ENCODE measurements around the gene CDC42EP3.

Gene CDC42EP3

GRCh38 chr2:37672104-37672869 lies 845 bp upstream of the CDC42EP3 start:
- H4K20me1 ChIP-seq (ENCODE audit: insufficient read depth, low read length) = peaks cover 32% of the 10 kb centered on the region
- peak overlapping the region; percentile 86 for H2AFZ ChIP-seq (ENCODE audit: low read depth, low read length)

GRCh38 chr2:37671816-37672103 lies 318 bp upstream of the CDC42EP3 start:
- peaks cover 50% of the 10 kb centered on the region for H3K79me2 ChIP-seq (ENCODE audit: low read length)
- TF ChIP-seq EZH2phosphoT487 (IDR thresholded peaks at IDR 0.05; ENCODE audit: low read depth) (no peak), CTCF (IDR thresholded peaks at IDR 0.05; ENCODE audit: low read depth, low read length) (no peak)
- H3K4me3 ChIP-seq (ENCODE audit: low read length) = peak overlapping the region; percentile 82
- H3K36me3 ChIP-seq (replicated peaks; ENCODE audit: low read depth, low read length) = peaks cover 27% of the 10 kb centered on the region
- H3K4me2 ChIP-seq (ENCODE audit: low read length) = peak overlapping the region; percentile 85
- peaks cover 37% of the 10 kb centered on the region for H4K20me1 ChIP-seq (ENCODE audit: insufficient read depth, low read length)
- peak overlapping the region; percentile 74 for H3K27ac ChIP-seq (ENCODE audit: low read length)
- no peaks in the 10 kb centered on the region for H3K27me3 ChIP-seq (ENCODE audit: low read depth, low read length)
- peak overlapping the region; percentile 96 for H3K9ac ChIP-seq (ENCODE audit: low read length)
- peak overlapping the region; percentile 86 for H2AFZ ChIP-seq (ENCODE audit: low read depth, low read length)
- H3K9me3 ChIP-seq (ENCODE audit: insufficient read depth, low read length) = no peaks in the 10 kb centered on the region
- peaks cover 26% of the 10 kb centered on the region for H3K4me1 ChIP-seq (ENCODE audit: low read length)

More at GRCh38 chr2:37672104-37672869, 845 bp upstream of the CDC42EP3 start:
- Histone ChIP-seq H3K9me3 (ENCODE audit: insufficient read depth, low read length) (no peaks in the 10 kb centered on the region), H3K4me1 (ENCODE audit: low read length) (peaks cover 23% of the 10 kb centered on the region), H3K4me3 (ENCODE audit: low read length) (peak overlapping the region; percentile 82), H3K9ac (ENCODE audit: low read length) (peak overlapping the region; percentile 96), H3K36me3 (replicated peaks; ENCODE audit: low read depth, low read length) (peaks cover 22% of the 10 kb centered on the region), H3K27me3 (ENCODE audit: low read depth, low read length) (no peaks in the 10 kb centered on the region), H3K4me2 (ENCODE audit: low read length) (peak overlapping the region; percentile 85), H3K27ac (ENCODE audit: low read length) (peak overlapping the region; percentile 74), H3K79me2 (ENCODE audit: low read length) (peaks cover 45% of the 10 kb centered on the region)
- TF ChIP-seq EZH2phosphoT487 (IDR thresholded peaks at IDR 0.05; ENCODE audit: low read depth) (no peak), CTCF (IDR thresholded peaks at IDR 0.05; ENCODE audit: low read depth, low read length) (no peak)

GRCh38 chr2:37670378-37671008 lies 949 bp downstream of the CDC42EP3 start:
- Histone ChIP-seq H3K9ac (ENCODE audit: low read length) (peak overlapping the region; percentile 96), H3K27ac (ENCODE audit: low read length) (no peak overlapping the region), H3K9me3 (ENCODE audit: insufficient read depth, low read length) (no peaks in the 10 kb centered on the region), H3K79me2 (ENCODE audit: low read length) (peaks cover 62% of the 10 kb centered on the region), H3K4me1 (ENCODE audit: low read length) (peaks cover 32% of the 10 kb centered on the region), H3K4me3 (ENCODE audit: low read length) (peak overlapping the region; percentile 82), H2AFZ (ENCODE audit: low read depth, low read length) (no peak overlapping the region), H3K27me3 (ENCODE audit: low read depth, low read length) (no peaks in the 10 kb centered on the region), H4K20me1 (ENCODE audit: insufficient read depth, low read length) (peaks cover 50% of the 10 kb centered on the region), H3K36me3 (replicated peaks; ENCODE audit: low read depth, low read length) (peaks cover 27% of the 10 kb centered on the region), H3K4me2 (ENCODE audit: low read length) (peak overlapping the region; percentile 93)
- TF ChIP-seq EZH2phosphoT487 (IDR thresholded peaks at IDR 0.05; ENCODE audit: low read depth) = no peak
- no peak for TF ChIP-seq CTCF (IDR thresholded peaks at IDR 0.05; ENCODE audit: low read depth, low read length)

GRCh38 chr2:37669446-37669845 lies 2.0 kb downstream of the CDC42EP3 start:
- peaks cover 56% of the 10 kb centered on the region for H4K20me1 ChIP-seq (ENCODE audit: insufficient read depth, low read length)
- H3K27me3 ChIP-seq (ENCODE audit: low read depth, low read length) = no peaks in the 10 kb centered on the region
- H3K4me1 ChIP-seq (ENCODE audit: low read length) = peaks cover 32% of the 10 kb centered on the region
- peak overlapping the region; percentile 82 for H3K4me3 ChIP-seq (ENCODE audit: low read length)
- H3K79me2 ChIP-seq (ENCODE audit: low read length) = peaks cover 69% of the 10 kb centered on the region
- no peak overlapping the region for H2AFZ ChIP-seq (ENCODE audit: low read depth, low read length)
- H3K9me3 ChIP-seq (ENCODE audit: insufficient read depth, low read length) = no peaks in the 10 kb centered on the region
- peak overlapping the region; percentile 93 for H3K4me2 ChIP-seq (ENCODE audit: low read length)
- H3K27ac ChIP-seq (ENCODE audit: low read length) = no peak overlapping the region
- peaks cover 31% of the 10 kb centered on the region for H3K36me3 ChIP-seq (replicated peaks; ENCODE audit: low read depth, low read length)
- TF ChIP-seq CTCF (IDR thresholded peaks at IDR 0.05; ENCODE audit: low read depth, low read length) (no peak), EZH2phosphoT487 (IDR thresholded peaks at IDR 0.05; ENCODE audit: low read depth) (no peak)
- no peak overlapping the region for H3K9ac ChIP-seq (ENCODE audit: low read length)

Data from OCI-LY3 (cell line).